ENCODE results near the gene SASS6.

The SASS6 gene

GRCh38 chr1:100162881-100163280 lies 30.2 kb upstream of the SASS6 start:
- no peak overlapping the region for H3K4me3 ChIP-seq (replicated peaks; ENCODE audit: low read depth, low read length)
- TF ChIP-seq, protein P1, sequence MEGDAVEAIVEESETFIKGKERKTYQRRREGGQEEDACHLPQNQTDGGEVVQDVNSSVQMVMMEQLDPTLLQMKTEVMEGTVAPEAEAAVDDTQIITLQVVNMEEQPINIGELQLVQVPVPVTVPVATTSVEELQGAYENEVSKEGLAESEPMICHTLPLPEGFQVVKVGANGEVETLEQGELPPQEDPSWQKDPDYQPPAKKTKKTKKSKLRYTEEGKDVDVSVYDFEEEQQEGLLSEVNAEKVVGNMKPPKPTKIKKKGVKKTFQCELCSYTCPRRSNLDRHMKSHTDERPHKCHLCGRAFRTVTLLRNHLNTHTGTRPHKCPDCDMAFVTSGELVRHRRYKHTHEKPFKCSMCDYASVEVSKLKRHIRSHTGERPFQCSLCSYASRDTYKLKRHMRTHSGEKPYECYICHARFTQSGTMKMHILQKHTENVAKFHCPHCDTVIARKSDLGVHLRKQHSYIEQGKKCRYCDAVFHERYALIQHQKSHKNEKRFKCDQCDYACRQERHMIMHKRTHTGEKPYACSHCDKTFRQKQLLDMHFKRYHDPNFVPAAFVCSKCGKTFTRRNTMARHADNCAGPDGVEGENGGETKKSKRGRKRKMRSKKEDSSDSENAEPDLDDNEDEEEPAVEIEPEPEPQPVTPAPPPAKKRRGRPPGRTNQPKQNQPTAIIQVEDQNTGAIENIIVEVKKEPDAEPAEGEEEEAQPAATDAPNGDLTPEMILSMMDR (IDR thresholded peaks at IDR 0.05; ENCODE audit: low read length, missing control alignments): no peak
- DNase-seq (ENCODE audit: low read depth): no peak

GRCh38 chr1:100152271-100152670 lies 19.5 kb upstream of the SASS6 start:
- DNase-seq (ENCODE audit: low read depth): no peak
- TF ChIP-seq, protein P1 (IDR thresholded peaks at IDR 0.05; ENCODE audit: low read length, missing control alignments): no peak
- H3K4me3 ChIP-seq (replicated peaks; ENCODE audit: low read depth, low read length): no peak overlapping the region

DNA sequence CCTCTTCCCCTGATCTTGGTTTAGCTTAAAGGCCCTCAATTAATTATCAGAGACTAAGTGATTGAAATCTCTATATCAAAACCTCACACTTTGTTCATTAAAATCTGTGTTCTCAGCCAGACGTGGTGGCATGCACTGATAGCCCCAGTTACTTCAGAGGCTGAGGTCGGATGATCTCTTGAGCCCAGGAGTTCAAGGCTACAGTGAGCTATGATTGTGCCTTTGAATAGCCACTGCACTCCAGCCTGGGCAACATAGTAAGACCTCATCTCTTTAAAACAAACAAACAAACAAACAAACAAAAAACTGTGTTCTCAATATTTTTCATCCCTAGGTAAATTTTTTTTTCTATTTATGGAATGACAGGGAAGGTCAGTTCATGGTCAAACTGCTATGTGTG lies 18.9 kb upstream of the SASS6 start:
- TF ChIP-seq, protein P1 (IDR thresholded peaks at IDR 0.05; ENCODE audit: low read length, missing control alignments): no peak
- H3K4me3 ChIP-seq (replicated peaks; ENCODE audit: low read depth, low read length): no peak overlapping the region

DNA sequence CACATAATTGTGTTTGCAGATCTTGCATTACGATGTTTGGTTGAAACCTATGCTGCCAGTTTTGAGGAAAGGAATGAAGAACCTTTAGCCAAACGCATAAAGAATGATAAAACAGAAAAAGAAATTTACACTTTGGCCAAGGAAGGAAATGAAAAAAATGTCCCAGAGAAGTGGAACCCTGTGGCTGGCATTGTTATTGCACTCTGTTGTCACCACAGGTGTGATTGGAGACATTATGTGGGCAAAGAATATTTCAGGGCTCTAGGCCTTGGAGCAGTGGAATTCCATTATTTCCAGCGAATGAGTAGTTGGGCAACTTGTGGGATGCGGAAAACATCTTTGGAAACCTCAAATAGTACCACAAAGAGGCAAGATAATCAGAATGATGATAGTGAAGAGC lies 15.1 kb upstream of the SASS6 start:
- no peak overlapping the region for H3K4me3 ChIP-seq (replicated peaks; ENCODE audit: low read depth, low read length)
- DNase-seq (ENCODE audit: low read depth): no peak
- TF ChIP-seq, protein P1 (IDR thresholded peaks at IDR 0.05; ENCODE audit: low read length, missing control alignments): no peak

More for the DNA sequence above, 18.9 kb upstream of the SASS6 start:
- no peak for DNase-seq (ENCODE audit: low read depth)

GRCh38 chr1:100146958-100147357 lies 14.2 kb upstream of the SASS6 start:
- TF ChIP-seq, protein P1 (IDR thresholded peaks at IDR 0.05; ENCODE audit: low read length, missing control alignments): no peak
- no peak overlapping the region for H3K4me3 ChIP-seq (replicated peaks; ENCODE audit: low read depth, low read length)
- no peak for DNase-seq (ENCODE audit: low read depth)

DNA sequence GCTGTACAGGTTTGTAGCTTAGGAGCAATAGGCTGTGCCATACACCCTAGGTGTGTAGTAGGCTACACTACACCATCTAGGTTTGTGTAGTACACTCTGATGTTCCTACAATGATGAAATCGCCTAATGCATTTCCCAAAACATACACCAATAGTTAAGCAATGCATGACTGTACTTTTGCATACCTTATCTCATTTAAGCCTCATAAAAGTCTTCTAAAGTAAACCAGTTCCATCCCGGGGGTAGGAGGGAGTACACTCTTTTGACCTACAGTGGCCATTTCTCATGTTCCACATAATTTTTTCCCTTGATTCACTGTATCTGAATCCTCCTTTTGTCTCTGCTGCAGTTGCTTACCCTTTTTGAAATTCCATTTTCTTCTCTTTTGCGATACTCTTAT lies 12.4 kb upstream of the SASS6 start:
- H3K4me3 ChIP-seq (replicated peaks; ENCODE audit: low read depth, low read length): no peak overlapping the region
- TF ChIP-seq, protein P1 (IDR thresholded peaks at IDR 0.05; ENCODE audit: low read length, missing control alignments): no peak
- no peak for DNase-seq (ENCODE audit: low read depth)

DNA sequence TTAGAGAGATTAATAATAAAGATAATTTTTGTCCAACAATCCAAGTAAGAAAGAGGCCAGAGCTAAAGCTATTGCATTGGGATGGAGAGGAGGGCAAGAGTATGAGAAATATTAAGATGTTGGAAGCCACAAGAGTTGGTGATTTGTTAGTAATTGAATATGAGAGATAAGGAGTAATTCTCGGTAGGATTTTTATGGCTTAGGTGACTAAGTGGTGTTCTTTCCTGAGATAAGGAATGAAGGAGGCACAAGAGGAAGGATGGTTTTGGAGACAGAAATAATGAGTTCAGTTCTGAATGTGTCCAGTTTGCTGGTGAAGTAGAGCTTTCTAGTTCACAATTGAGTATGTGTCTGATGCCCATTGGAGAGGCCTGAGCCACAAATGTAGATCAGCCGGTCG lies 9.6 kb upstream of the SASS6 start:
- H3K4me3 ChIP-seq (replicated peaks; ENCODE audit: low read depth, low read length): no peak overlapping the region
- TF ChIP-seq, protein P1 (IDR thresholded peaks at IDR 0.05; ENCODE audit: low read length, missing control alignments): no peak
- DNase-seq (ENCODE audit: low read depth): no peak

Measured in fibroblast of pulmonary artery (primary cell).